MCF 10A (cell line): ENCODE data around the gene ABHD12B. TPM values are rescaled to one million over a fixed set of nuclear protein-coding genes. Genes with fewer than 3 reads are reported as not detected.
"Not testable (repeated sequence)": the region's sequence is repeated elsewhere in the genome, so short reads cannot be mapped to it uniquely, and the experiment has no call there.

Experiments
- BruUV-seq: library from RNA; stranded (reverse); fragments of 400-500 nt; replicated peaks from 2 replicates; lab custom pipeline; 2021; lab: Mats Ljungman, UMichigan
- CTCF ChIA-PET: fragments of 300-600 bp; sonication (Branson Sonifier 250); formaldehyde crosslinking; extraction: SDS; loops from one replicate; lab custom pipeline; 2021; ENCODE audit warnings: antibody characterized with exemption, inconsistent platforms; lab: Yijun Ruan, JAX
- POLR2A ChIA-PET: fragments of 300-600, 350-650 bp; sonication (Branson Sonifier 250); formaldehyde crosslinking; extraction: SDS; loops from one replicate; lab custom pipeline; 2020; ENCODE audit warnings: antibody characterized with exemption, inconsistent platforms; lab: Yijun Ruan, JAX
- DNase-seq: peaks from one replicate; pipeline ENCODE4 v3.0.0-alpha.2; 2018; ENCODE audit not compliant: unreplicated experiment
- H3K27ac Mint-ChIP-seq: one replicate; pipeline ENCODE4 v1.8.0; 2022; ENCODE audit warnings: mild to moderate bottlenecking, low read depth, mixed read lengths; ENCODE audit not compliant: unreplicated experiment
- H3K27me3 Mint-ChIP-seq: one replicate; pipeline ENCODE4 v1.8.0; 2022; ENCODE audit warnings: mixed read lengths; ENCODE audit not compliant: insufficient read depth, unreplicated experiment
- H3K36me3 Mint-ChIP-seq: one replicate; pipeline ENCODE4 v1.8.0; 2022; ENCODE audit warnings: mild to moderate bottlenecking, moderate library complexity, mixed read lengths; ENCODE audit not compliant: insufficient read depth, unreplicated experiment
- H3K4me1 Mint-ChIP-seq: one replicate; pipeline ENCODE4 v1.8.0; 2022; ENCODE audit warnings: mixed read lengths; ENCODE audit not compliant: insufficient read depth, unreplicated experiment
- H3K4me3 Mint-ChIP-seq: one replicate; pipeline ENCODE4 v1.8.0; 2022; ENCODE audit warnings: mild to moderate bottlenecking, moderate library complexity, mixed read lengths; ENCODE audit not compliant: unreplicated experiment
- H3K9me3 Mint-ChIP-seq: one replicate; pipeline ENCODE4 v1.8.0; 2022; ENCODE audit warnings: mixed read lengths; ENCODE audit not compliant: unreplicated experiment
- intact Hi-C: fragments of 100-400 bp; cut with micrococcal nuclease; formaldehyde crosslinking; loops from 2 replicates; pipeline ENCODE4 v1.14.1; 2022
- total RNA-seq: library from RNA; stranded (reverse); gene quantifications from 2 replicates; pipeline ENCODE4 v1.2.3, GENCODE V29; 2022
- TF ChIP-seq, protein P1 (sequence below): fragments of 200-600 bp; IDR thresholded peaks from one replicate; pipeline ENCODE4 v1.8.0; 2022; ENCODE audit warnings: antibody characterized with exemption, mild to moderate bottlenecking; ENCODE audit not compliant: unreplicated experiment

Gene ABHD12B
- total RNA-seq, 1 experiment from 2014 or later, result not detected

GRCh38 chr14:50887476-50887875, 15.6 kb downstream of the ABHD12B start:
- Mint-ChIP-seq H3K27ac (no peak overlapping the region), H3K4me3 (no peak overlapping the region), H3K27me3 (no peaks in the 10 kb centered on the region), H3K9me3 (no peaks in the 10 kb centered on the region), H3K36me3 (peaks cover 11% of the 10 kb centered on the region), H3K4me1 (peaks cover 5% of the 10 kb centered on the region)
- DNase-seq, result no peak
- POLR2A ChIA-PET, result no interaction called here
- TF ChIP-seq, protein P1, sequence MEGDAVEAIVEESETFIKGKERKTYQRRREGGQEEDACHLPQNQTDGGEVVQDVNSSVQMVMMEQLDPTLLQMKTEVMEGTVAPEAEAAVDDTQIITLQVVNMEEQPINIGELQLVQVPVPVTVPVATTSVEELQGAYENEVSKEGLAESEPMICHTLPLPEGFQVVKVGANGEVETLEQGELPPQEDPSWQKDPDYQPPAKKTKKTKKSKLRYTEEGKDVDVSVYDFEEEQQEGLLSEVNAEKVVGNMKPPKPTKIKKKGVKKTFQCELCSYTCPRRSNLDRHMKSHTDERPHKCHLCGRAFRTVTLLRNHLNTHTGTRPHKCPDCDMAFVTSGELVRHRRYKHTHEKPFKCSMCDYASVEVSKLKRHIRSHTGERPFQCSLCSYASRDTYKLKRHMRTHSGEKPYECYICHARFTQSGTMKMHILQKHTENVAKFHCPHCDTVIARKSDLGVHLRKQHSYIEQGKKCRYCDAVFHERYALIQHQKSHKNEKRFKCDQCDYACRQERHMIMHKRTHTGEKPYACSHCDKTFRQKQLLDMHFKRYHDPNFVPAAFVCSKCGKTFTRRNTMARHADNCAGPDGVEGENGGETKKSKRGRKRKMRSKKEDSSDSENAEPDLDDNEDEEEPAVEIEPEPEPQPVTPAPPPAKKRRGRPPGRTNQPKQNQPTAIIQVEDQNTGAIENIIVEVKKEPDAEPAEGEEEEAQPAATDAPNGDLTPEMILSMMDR, result no peak
- CTCF ChIA-PET, result interaction anchor here (0.6 to 1.4 kb wide), 2 partner anchors 27 to 110 kb away, joined by 3 to 5 read pairs; no protein-coding TSS in a partner anchor
- BruUV-seq, result no TSS peak
- intact Hi-C loops, result no loop called here

DNA sequence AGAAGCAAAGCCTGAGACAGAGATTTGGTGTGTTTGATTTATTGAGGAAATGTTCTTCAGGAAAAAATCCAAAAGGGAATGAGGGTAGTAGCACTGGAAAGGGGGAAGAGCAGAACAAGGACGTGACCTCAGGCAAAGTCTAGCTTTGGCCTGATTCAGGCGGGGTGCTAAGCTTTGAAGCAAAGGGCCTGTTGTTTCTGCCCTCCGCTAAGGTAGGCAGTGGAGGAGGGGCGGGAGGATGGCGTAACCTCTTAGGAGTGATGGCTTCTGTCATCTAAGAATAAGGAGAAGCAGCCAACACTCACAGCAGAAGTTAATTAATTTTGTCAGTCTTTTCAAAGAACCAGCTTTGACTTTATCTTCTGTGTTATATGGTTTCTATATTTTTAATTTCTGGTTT, 20.4 kb downstream of the ABHD12B start:
- DNase-seq, result no peak
- no TSS peak for BruUV-seq
- H3K4me3 Mint-ChIP-seq, result no peak overlapping the region
- peaks cover 12% of the 10 kb centered on the region for H3K4me1 Mint-ChIP-seq
- intact Hi-C loops, result no loop called here
- TF ChIP-seq, protein P1, result no peak
- peaks cover 13% of the 10 kb centered on the region for H3K36me3 Mint-ChIP-seq
- POLR2A ChIA-PET, result interaction anchor here (0.6 kb wide), 2 partner anchors 134 to 1331 kb away, joined by 3 to 5 read pairs; no protein-coding TSS in a partner anchor
- CTCF ChIA-PET, result no interaction called here
- no peaks in the 10 kb centered on the region for H3K9me3 Mint-ChIP-seq
- peak overlapping the region; percentile 46 for H3K27ac Mint-ChIP-seq
- no peaks in the 10 kb centered on the region for H3K27me3 Mint-ChIP-seq

DNA sequence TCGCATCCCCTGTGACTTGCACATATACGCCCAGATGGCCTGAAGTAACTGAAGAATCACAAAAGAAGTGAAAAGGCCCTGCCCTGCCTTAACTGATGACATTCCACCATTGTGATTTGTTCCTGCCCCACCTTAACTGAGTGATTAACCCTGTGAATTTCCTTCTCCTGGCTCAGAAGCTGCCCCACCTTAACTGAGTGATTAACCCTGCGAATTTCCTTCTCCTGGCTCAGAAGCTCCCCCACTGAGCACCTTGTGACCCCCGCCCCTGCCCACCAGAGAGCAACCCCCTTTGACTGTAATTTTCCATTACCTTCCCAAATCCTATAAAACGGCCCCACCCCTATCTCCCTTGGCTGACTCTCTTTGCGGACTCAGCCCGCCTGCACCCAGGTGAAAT, 24.6 kb downstream of the ABHD12B start:
- H3K27me3 Mint-ChIP-seq, CTCF ChIA-PET, DNase-seq, H3K4me3 Mint-ChIP-seq, BruUV-seq, intact Hi-C loops, H3K9me3 Mint-ChIP-seq: not testable (repeated sequence)
- Mint-ChIP-seq H3K36me3 (peaks cover 15% of the 10 kb centered on the region), H3K4me1 (peaks cover 12% of the 10 kb centered on the region), H3K27ac (peak overlapping the region; percentile 47)
- POLR2A ChIA-PET, result interaction anchor here (0.6 kb wide), 1 partner anchor 21 kb away, joined by 3 read pairs; no protein-coding TSS in a partner anchor

DNA sequence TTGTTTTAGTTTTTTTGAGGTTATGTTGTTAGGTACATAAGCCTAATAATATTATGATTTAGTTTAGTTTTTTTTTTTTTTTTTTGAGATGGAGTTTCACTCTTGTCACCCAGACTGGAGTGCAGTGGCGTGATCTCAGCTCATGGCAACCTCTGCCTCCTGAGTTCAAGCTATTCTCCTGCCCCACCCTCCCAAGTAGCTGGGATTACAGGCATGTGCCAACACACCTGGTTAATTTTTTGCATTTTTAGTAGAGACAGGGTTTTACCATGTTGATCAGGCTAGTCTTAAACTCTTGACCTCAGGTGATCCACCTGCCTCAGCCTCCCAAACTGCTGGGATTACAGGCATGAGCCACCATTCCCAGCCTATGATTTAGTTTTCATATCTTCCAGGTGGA, 25.2 kb downstream of the ABHD12B start:
- H3K9me3 Mint-ChIP-seq, BruUV-seq, CTCF ChIA-PET, H3K4me3 Mint-ChIP-seq, intact Hi-C loops, H3K27me3 Mint-ChIP-seq, DNase-seq: not testable (repeated sequence)
- H3K36me3 Mint-ChIP-seq, result peaks cover 20% of the 10 kb centered on the region
- peak overlapping the region; percentile 47 for H3K27ac Mint-ChIP-seq
- peaks cover 12% of the 10 kb centered on the region for H3K4me1 Mint-ChIP-seq
- POLR2A ChIA-PET, result interaction anchor here (0.6 to 0.7 kb wide), 2 partner anchors 10 to 21 kb away, joined by 3 read pairs; no protein-coding TSS in a partner anchor

DNA sequence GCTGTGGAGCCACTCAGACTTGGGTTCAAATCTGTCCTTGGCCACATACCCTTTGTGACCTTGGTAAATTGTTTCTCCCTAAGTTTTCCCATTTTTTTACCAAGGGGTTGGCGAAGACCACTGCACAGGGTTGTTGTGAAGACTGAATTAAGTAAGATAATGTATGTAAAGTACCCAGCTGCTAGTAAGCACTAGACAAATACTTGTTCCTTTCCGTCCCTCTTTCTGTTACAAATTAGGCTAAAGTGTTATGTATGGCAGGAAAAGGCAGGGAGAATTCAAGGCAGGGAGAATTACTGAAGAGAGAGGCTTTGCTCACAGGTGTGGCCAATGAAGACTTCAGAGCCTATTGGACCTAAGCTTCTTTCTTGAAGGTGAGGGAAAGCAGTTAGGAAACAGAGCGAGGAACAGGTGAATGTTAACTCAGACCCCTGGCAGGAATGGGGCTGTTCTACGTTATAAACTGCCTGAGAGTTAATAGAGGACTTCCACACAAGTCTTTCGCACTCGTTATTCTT, 25.9 kb downstream of the ABHD12B start:
- CTCF ChIA-PET, result no interaction called here

More for the DNA sequence above, 25.9 kb downstream of the ABHD12B start:
- H3K4me3 Mint-ChIP-seq, result no peak overlapping the region
- no TSS peak for BruUV-seq
- TF ChIP-seq, protein P1, result no peak
- no peaks in the 10 kb centered on the region for H3K27me3 Mint-ChIP-seq
- H3K36me3 Mint-ChIP-seq, result peaks cover 21% of the 10 kb centered on the region
- no peak overlapping the region for H3K27ac Mint-ChIP-seq
- peaks cover 12% of the 10 kb centered on the region for H3K4me1 Mint-ChIP-seq
- intact Hi-C loops, result no loop called here
- no peak for DNase-seq
- H3K9me3 Mint-ChIP-seq, result no peaks in the 10 kb centered on the region
- POLR2A ChIA-PET, result interaction anchor here (0.7 kb wide), 1 partner anchor 10 kb away, joined by 3 read pairs; no protein-coding TSS in a partner anchor
